ENCODE measurements around the gene EGFR.

EGFR gene

DNA sequence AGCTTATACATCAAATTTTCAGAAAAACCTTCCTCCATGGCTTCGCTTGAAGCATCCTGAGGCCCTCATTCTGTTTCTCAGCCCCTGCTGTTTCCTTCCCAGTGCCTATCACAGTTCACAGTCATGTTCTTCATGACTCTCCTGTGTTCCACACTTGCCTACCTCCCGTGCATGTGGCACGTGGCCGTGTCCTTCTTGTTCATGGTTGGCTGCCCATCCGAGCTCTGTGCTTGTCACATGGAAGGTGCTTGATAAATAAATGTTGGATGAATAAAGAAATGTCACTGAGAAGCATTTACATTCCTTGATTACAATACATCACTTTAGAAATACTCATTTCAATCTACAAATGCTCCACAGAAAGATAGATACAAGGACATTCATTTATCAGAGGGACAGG is 23.7 kb upstream of the EGFR start:
- H3K36me3 Mint-ChIP-seq (ENCODE audit: low read depth) = no peaks in the 10 kb centered on the region
- H3K9me3 Mint-ChIP-seq = no peaks in the 10 kb centered on the region
- H3K4me3 Mint-ChIP-seq = no peak overlapping the region
- peaks cover 4% of the 10 kb centered on the region for H3K27me3 Mint-ChIP-seq
- peaks cover 18% of the 10 kb centered on the region for H3K4me1 Mint-ChIP-seq (ENCODE audit: low read depth)
- H3K27ac Mint-ChIP-seq = no peak overlapping the region

DNA sequence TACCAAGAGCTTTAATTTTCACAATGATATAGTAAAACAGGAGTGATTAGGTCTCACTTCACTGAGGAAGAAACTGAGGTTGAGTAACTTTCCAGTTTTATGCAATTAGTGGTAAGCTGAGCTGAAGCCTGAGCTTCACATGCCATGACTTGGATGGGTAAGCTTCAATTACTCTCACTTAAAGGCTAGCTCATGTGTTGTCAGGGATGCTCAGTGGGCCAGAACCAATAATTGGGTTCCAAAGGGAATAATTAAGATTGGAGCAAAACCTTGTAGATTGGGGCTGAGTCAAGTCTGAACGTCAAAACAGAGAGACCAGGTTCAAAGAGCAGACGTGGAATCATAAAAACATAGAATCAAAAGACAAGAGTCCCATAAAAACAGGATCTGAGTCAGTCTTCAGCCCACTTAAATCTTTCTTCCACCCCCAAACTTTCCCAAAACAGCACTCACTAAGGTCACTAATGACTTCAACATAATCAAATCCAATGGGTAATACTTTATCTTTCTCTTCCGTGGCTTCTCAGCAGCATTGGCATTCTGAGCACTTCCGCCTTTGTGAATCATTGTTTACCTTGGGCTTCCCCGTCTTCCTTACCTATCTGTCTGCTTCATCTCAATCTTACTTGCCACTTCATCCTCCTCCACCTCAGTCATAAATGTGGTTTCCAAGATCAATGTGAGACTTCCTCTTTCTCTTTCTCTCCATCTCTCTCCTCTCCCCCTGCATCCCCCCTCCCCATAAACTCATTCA is 23.0 kb upstream of the EGFR start:
- no peaks in the 10 kb centered on the region for H3K9me3 Mint-ChIP-seq
- no peak overlapping the region for H3K4me3 Mint-ChIP-seq
- H3K27me3 Mint-ChIP-seq = peaks cover 7% of the 10 kb centered on the region
- peaks cover 18% of the 10 kb centered on the region for H3K4me1 Mint-ChIP-seq (ENCODE audit: low read depth)
- H3K27ac Mint-ChIP-seq = peak overlapping the region; percentile 57
- no peaks in the 10 kb centered on the region for H3K36me3 Mint-ChIP-seq (ENCODE audit: low read depth)

DNA sequence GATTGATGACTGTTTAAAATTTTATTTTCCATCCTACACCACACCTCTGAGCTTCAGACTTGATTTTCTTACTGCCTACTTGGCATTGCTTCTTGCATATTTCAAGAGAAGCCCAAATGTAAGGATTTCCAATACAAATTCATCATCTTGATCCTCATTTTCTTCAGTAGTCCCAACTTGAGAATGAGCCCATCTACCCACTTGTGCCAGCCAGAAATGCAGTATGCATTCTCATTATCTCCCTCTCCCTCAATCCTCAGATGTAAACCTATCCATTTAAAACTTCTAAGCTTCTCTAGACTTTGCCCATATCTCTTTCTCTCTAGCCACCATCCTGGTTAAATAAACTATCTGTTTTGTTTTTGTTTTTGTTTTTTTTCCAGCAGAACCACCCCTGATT is 22.4 kb upstream of the EGFR start:
- Mint-ChIP-seq H3K4me1 (ENCODE audit: low read depth) (peaks cover 18% of the 10 kb centered on the region), H3K27ac (no peak overlapping the region), H3K27me3 (peaks cover 9% of the 10 kb centered on the region), H3K4me3 (no peak overlapping the region), H3K9me3 (no peaks in the 10 kb centered on the region), H3K36me3 (ENCODE audit: low read depth) (no peaks in the 10 kb centered on the region)

DNA sequence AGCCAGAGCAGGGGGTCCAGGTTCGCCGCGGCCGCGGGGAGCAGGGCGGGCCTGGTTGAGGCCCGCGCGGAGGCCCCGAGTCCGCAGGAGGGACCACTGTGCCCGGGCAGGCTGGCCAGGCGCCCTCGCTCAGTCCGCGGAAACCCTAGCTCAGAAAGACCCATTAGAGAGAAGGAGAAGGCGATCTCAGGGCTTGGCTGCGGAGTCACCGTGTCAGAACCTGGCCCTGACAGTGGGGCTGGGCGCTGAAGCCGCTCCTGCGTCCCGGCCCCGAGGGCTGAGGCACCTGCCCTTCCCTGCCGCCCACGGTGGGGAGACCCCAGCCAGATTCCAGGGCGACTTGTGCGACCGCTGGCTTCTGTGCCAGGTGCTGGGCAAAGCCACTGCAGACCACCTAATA is 14.2 kb upstream of the EGFR start:
- H3K4me1 Mint-ChIP-seq (ENCODE audit: low read depth) = no peaks in the 10 kb centered on the region
- no peak overlapping the region for H3K4me3 Mint-ChIP-seq
- H3K36me3 Mint-ChIP-seq (ENCODE audit: low read depth) = no peaks in the 10 kb centered on the region
- H3K27ac Mint-ChIP-seq = no peak overlapping the region
- no peaks in the 10 kb centered on the region for H3K9me3 Mint-ChIP-seq
- peaks cover 18% of the 10 kb centered on the region for H3K27me3 Mint-ChIP-seq

DNA sequence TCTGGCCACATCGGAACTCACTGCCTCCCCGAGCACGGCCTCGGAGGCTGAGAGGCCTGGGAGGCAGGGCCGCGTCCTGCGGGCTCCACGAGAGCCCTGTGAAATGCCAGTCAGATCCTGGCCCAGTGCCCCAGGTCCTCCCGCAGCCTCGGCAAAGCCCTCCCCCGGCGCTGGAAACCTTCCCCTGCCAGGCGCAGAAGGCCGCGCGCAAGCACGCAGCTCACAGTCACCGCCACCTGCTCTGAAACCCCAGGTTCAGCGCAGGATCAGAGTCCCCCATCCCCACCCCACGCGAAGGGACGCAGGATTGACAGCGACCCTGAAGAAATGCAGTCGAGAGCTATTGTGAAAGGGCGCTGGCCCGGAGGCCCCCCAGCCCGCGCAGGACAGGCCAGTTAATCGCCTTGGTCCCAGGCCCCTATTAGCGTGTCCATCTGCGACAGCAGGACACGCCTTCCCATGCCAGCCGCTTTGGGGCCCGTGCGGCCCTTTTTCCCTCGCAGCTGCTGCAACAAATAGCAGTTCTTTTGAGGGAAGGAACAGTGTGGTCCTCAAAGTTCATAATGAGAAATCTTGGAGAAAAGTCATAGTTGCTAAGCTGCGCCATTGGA is 13.5 kb upstream of the EGFR start:
- H3K9me3 Mint-ChIP-seq = no peaks in the 10 kb centered on the region
- H3K27ac Mint-ChIP-seq = no peak overlapping the region
- H3K27me3 Mint-ChIP-seq = peaks cover 18% of the 10 kb centered on the region
- H3K36me3 Mint-ChIP-seq (ENCODE audit: low read depth) = no peaks in the 10 kb centered on the region
- H3K4me1 Mint-ChIP-seq (ENCODE audit: low read depth) = no peaks in the 10 kb centered on the region
- H3K4me3 Mint-ChIP-seq = no peak overlapping the region

DNA sequence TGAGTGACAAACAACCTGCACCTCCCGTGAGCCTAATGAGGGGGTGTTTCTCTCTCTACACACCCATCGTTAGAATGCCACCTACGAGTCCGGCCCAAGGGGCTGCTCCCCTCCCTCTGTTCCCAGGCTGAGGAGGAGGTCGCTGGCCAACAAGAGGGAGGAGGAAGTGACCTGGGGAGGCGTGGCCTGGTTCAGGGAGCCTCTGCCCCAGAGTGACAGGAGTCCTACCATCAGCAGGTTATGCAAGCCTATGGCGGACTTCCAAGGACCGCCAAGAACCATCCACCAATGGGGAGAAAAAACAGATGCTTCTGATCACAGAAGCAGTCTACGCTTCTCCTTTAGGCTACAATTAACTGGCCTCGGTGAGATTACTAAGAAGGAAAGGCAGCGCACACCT is 12.3 kb upstream of the EGFR start:
- H3K27ac Mint-ChIP-seq = no peak overlapping the region
- H3K36me3 Mint-ChIP-seq (ENCODE audit: low read depth) = no peaks in the 10 kb centered on the region
- no peak overlapping the region for H3K4me3 Mint-ChIP-seq
- no peaks in the 10 kb centered on the region for H3K9me3 Mint-ChIP-seq
- H3K4me1 Mint-ChIP-seq (ENCODE audit: low read depth) = no peaks in the 10 kb centered on the region
- H3K27me3 Mint-ChIP-seq = peaks cover 13% of the 10 kb centered on the region

DNA sequence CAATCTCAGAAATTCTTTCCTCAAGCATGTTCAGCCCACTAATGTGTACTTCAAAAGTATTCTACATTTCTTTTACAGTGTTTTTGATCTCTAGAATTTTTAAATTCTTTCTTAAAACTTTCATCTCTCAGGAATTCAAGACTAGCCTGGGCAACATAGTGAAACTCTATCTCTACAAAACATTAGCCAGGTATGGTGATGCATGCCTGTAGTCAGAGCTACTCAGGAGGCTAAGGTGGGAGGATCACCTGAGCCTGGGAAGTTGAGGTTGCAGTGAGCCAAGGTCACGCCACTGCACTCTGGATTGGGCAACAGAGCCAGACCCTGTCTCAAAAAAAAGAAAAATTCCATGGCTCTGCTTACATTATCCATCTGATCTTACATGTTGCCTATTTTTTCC is 5.0 kb upstream of the EGFR start:
- H3K9me3 Mint-ChIP-seq = no peaks in the 10 kb centered on the region
- no peaks in the 10 kb centered on the region for H3K36me3 Mint-ChIP-seq (ENCODE audit: low read depth)
- H3K27ac Mint-ChIP-seq = no peak overlapping the region
- H3K4me3 Mint-ChIP-seq = no peak overlapping the region
- H3K4me1 Mint-ChIP-seq (ENCODE audit: low read depth) = no peaks in the 10 kb centered on the region
- peaks cover 41% of the 10 kb centered on the region for H3K27me3 Mint-ChIP-seq

DNA sequence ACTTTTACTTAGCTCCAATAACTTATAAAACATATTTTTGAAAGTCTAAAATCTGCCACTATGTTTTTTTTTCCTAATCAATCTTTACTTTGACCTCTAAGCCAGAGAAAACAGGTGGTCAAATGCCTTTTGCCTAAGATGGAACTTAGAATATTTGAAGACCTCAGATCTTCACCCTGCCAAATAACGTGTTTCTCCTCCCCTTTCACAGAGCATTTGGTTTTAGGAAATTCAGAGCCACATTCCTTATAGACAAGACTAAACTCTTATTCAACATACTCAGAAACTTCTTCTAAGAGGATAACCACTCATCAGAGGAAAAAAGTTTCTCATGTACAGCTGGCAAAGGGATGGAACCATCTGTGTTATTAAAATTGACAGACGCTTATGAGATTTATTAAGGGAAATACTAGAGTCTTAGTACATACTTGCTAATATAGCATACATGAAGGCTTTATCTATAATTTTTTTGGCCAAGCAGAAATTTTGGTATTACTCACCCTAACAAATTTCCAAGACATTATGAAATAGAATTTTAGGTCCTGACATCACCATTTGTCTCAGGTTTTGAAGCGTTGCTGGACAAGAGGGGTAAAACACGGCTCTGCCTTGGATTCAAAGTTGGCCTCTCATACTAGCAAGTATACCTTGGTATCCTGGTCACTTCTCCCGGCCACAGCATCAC is 2.6 kb upstream of the EGFR start:
- Mint-ChIP-seq H3K27me3 (peaks cover 51% of the 10 kb centered on the region), H3K36me3 (ENCODE audit: low read depth) (no peaks in the 10 kb centered on the region), H3K9me3 (no peaks in the 10 kb centered on the region), H3K4me3 (no peak overlapping the region), H3K4me1 (ENCODE audit: low read depth) (no peaks in the 10 kb centered on the region), H3K27ac (no peak overlapping the region)

DNA sequence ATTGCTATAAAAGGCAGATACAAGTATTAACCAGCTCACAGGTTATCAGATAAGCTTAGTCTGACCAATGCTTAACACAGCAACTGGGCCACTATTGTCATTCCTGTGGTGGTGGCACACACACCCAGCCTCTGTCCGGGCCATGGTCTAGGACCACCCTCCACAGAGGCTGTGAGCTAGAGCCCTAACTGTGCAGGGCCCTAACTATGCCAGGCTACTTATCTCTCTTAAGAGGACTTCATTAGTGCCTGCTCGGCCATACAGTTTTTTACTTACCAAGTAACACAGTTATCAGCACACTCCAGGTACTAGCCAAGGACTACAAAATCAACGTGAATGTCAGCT is 2.1 kb upstream of the EGFR start:
- no peak overlapping the region for H3K27ac Mint-ChIP-seq
- H3K4me1 Mint-ChIP-seq (ENCODE audit: low read depth) = no peaks in the 10 kb centered on the region
- H3K36me3 Mint-ChIP-seq (ENCODE audit: low read depth) = no peaks in the 10 kb centered on the region
- peaks cover 56% of the 10 kb centered on the region for H3K27me3 Mint-ChIP-seq
- no peak overlapping the region for H3K4me3 Mint-ChIP-seq
- H3K9me3 Mint-ChIP-seq = no peaks in the 10 kb centered on the region

DNA sequence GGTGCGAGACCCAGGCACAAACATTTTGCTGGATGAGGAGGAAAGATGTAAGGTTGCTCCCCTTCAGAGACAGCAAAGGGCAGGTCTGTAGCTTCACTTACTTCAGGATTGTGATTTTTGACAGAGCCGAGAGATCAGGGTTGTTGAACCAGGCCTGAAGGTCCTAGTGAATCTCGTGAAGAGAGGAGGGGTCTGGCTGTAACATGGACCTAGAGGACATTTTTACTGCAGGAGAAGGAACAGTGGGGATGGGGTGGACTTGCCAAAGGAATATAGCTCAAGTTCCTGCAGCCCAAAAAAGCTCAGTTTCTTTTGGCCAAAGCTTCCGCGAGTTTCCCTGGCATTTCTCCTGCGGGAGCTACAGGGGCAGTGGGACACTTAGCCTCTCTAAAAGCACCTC is 976 bp upstream of the EGFR start:
- H3K9me3 Mint-ChIP-seq = no peaks in the 10 kb centered on the region
- peaks cover 64% of the 10 kb centered on the region for H3K27me3 Mint-ChIP-seq
- H3K36me3 Mint-ChIP-seq (ENCODE audit: low read depth) = no peaks in the 10 kb centered on the region
- no peak overlapping the region for H3K4me3 Mint-ChIP-seq
- no peaks in the 10 kb centered on the region for H3K4me1 Mint-ChIP-seq (ENCODE audit: low read depth)
- no peak overlapping the region for H3K27ac Mint-ChIP-seq

DNA sequence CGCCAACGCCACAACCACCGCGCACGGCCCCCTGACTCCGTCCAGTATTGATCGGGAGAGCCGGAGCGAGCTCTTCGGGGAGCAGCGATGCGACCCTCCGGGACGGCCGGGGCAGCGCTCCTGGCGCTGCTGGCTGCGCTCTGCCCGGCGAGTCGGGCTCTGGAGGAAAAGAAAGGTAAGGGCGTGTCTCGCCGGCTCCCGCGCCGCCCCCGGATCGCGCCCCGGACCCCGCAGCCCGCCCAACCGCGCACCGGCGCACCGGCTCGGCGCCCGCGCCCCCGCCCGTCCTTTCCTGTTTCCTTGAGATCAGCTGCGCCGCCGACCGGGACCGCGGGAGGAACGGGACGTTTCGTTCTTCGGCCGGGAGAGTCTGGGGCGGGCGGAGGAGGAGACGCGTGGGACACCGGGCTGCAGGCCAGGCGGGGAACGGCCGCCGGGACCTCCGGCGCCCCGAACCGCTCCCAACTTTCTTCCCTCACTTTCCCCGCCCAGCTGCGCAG is 424 bp downstream of the EGFR start:
- Mint-ChIP-seq H3K36me3 (ENCODE audit: low read depth) (no peaks in the 10 kb centered on the region), H3K9me3 (no peaks in the 10 kb centered on the region), H3K27me3 (peaks cover 69% of the 10 kb centered on the region), H3K27ac (no peak overlapping the region), H3K4me3 (no peak overlapping the region), H3K4me1 (ENCODE audit: low read depth) (no peaks in the 10 kb centered on the region)

DNA sequence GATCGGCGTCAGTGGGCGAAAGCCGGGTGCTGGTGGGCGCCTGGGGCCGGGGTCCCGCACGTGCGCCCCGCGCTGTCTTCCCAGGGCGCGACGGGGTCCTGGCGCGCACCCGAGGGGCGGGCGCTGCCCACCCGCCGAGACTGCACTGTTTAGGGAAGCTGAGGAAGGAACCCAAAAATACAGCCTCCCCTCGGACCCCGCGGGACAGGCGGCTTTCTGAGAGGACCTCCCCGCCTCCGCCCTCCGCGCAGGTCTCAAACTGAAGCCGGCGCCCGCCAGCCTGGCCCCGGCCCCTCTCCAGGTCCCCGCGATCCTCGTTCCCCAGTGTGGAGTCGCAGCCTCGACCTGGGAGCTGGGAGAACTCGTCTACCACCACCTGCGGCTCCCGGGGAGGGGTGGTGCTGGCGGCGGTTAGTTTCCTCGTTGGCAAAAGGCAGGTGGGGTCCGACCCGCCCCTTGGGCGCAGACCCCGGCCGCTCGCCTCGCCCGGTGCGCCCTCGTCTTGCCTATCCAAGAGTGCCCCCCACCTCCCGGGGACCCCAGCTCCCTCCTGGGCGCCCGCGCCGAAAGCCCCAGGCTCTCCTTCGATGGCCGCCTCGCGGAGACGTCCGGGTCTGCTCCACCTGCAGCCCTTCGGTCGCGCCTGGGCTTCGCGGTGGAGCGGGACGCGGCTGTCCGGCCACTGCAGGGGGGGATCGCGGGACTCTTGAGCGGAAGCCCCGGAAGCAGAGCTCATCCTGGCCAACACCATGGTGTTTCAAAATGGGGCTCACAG is 1.1 kb downstream of the EGFR start:
- Mint-ChIP-seq H3K4me3 (no peak overlapping the region), H3K27me3 (peaks cover 63% of the 10 kb centered on the region), H3K27ac (no peak overlapping the region), H3K9me3 (no peaks in the 10 kb centered on the region), H3K36me3 (ENCODE audit: low read depth) (no peaks in the 10 kb centered on the region), H3K4me1 (ENCODE audit: low read depth) (no peaks in the 10 kb centered on the region)

DNA sequence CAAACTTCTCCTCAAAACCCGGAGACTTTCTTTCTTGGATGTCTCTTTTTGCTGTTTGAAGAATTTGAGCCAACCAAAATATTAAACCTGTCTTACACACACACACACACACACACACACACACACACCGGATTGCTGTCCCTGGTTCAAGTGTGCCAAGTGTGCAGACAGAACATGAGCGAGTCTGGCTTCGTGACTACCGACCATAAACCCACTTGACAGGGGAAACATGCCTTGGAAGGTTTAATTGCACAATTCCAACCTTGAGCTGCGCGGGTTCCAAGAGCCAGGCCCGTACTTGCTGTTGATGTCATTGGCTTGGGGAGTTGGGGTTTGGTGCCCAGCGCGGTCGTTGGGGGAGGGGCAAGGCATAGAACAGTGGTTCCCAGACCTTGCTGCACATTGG is 1.7 kb downstream of the EGFR start:
- Mint-ChIP-seq H3K9me3 (no peaks in the 10 kb centered on the region), H3K36me3 (ENCODE audit: low read depth) (no peaks in the 10 kb centered on the region), H3K4me3 (no peak overlapping the region), H3K27ac (no peak overlapping the region), H3K27me3 (peaks cover 61% of the 10 kb centered on the region), H3K4me1 (ENCODE audit: low read depth) (no peaks in the 10 kb centered on the region)

DNA sequence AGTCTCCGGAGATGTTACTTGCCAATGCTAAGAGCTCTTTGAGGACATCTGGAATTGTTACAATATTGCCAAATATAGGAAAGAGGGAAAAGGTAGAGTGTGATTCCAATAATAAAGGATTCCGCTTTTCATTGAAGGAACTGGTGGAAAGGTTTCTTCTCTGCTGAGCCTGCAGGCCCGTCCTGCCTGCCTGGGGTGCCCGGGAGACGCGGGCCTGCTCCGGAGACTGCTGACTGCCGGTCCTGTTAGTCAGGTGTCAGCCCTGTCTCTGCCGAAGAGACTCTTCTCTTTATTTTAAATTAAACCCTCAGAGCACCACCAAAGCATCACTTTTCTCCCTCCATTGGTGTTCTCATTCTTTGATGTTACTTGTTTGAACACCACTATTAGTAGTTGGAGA is 2.2 kb downstream of the EGFR start:
- no peaks in the 10 kb centered on the region for H3K4me1 Mint-ChIP-seq (ENCODE audit: low read depth)
- H3K27ac Mint-ChIP-seq = no peak overlapping the region
- no peaks in the 10 kb centered on the region for H3K36me3 Mint-ChIP-seq (ENCODE audit: low read depth)
- H3K4me3 Mint-ChIP-seq = no peak overlapping the region
- H3K9me3 Mint-ChIP-seq = no peaks in the 10 kb centered on the region
- H3K27me3 Mint-ChIP-seq = peaks cover 55% of the 10 kb centered on the region

Measured in stimulated activated naive CD8-positive, alpha-beta T cell treated with anti-CD3 and anti-CD28 coated beads, Interleukin-15, Interleukin-2, amounts not matched to agents 100 ng/mL and 50 ng/mL, for 24 hours (primary cell).